GM06990 (cell line): ENCODE measurements around the gene METRN.

ENCODE experiments used
- DNase-seq: peaks from one replicate; pipeline ENCODE4 v3.0.0-alpha.2; 2011; ENCODE audit not compliant: insufficient read length; ENCODE audit errors: extremely low read depth
- H3K27me3 ChIP-seq: replicated peaks from 2 replicates; pipeline ENCODE4 v1.6.0; 2011; ENCODE audit warnings: low read length; ENCODE audit not compliant: control insufficient read depth, insufficient read depth
- H3K36me3 ChIP-seq: 2 replicates; pipeline ENCODE4 v1.5.1; 2011; ENCODE audit warnings: low read length; ENCODE audit not compliant: control insufficient read depth, insufficient read depth
- H3K4me3 ChIP-seq: replicated peaks from 2 replicates; pipeline ENCODE4 v1.5.1; 2011; ENCODE audit warnings: low read depth, mild to moderate bottlenecking, control low read depth, low read length
- TF ChIP-seq, protein P1 (sequence below): IDR thresholded peaks from 2 replicates; pipeline ENCODE4 v1.5.1; 2011; ENCODE audit warnings: low read length, control low read depth, mild to moderate bottlenecking, inconsistent platforms; ENCODE audit not compliant: insufficient read depth, poor library complexity, severe bottlenecking

The METRN gene

GRCh38 chr16:754656-755055 lies 39.7 kb downstream of the METRN start:
- Histone ChIP-seq H3K4me3 (no peak overlapping the region), H3K36me3 (no peaks in the 10 kb centered on the region), H3K27me3 (no peaks in the 10 kb centered on the region; the same call in 1 of the 2 replicates)
- TF ChIP-seq, protein P1, sequence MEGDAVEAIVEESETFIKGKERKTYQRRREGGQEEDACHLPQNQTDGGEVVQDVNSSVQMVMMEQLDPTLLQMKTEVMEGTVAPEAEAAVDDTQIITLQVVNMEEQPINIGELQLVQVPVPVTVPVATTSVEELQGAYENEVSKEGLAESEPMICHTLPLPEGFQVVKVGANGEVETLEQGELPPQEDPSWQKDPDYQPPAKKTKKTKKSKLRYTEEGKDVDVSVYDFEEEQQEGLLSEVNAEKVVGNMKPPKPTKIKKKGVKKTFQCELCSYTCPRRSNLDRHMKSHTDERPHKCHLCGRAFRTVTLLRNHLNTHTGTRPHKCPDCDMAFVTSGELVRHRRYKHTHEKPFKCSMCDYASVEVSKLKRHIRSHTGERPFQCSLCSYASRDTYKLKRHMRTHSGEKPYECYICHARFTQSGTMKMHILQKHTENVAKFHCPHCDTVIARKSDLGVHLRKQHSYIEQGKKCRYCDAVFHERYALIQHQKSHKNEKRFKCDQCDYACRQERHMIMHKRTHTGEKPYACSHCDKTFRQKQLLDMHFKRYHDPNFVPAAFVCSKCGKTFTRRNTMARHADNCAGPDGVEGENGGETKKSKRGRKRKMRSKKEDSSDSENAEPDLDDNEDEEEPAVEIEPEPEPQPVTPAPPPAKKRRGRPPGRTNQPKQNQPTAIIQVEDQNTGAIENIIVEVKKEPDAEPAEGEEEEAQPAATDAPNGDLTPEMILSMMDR, result no peak
- no peak for DNase-seq

DNA sequence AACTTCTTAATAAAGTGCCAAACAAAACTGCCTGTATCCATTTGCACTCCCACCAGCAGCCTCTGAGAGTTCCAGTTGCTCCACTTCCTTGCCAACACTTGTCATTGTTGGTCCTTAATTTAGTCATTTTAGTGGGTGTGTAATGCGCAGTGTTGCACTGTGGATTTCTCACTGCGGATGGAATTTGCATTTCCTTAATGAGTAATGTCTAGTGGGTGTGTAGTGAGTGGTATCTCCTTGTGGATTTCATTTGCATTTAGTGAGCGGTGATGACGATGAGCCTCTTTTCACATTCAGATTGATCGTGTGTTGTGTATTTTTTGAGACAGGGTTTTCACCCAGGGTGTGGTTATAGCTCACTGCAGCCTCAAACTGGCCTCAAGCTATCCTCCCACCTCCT lies 41.5 kb downstream of the METRN start:
- Histone ChIP-seq H3K27me3 (no peaks in the 10 kb centered on the region; the same call in 1 of the 2 replicates), H3K4me3 (no peak overlapping the region), H3K36me3 (no peaks in the 10 kb centered on the region)
- TF ChIP-seq, protein P1, result no peak
- DNase-seq, result no peak

DNA sequence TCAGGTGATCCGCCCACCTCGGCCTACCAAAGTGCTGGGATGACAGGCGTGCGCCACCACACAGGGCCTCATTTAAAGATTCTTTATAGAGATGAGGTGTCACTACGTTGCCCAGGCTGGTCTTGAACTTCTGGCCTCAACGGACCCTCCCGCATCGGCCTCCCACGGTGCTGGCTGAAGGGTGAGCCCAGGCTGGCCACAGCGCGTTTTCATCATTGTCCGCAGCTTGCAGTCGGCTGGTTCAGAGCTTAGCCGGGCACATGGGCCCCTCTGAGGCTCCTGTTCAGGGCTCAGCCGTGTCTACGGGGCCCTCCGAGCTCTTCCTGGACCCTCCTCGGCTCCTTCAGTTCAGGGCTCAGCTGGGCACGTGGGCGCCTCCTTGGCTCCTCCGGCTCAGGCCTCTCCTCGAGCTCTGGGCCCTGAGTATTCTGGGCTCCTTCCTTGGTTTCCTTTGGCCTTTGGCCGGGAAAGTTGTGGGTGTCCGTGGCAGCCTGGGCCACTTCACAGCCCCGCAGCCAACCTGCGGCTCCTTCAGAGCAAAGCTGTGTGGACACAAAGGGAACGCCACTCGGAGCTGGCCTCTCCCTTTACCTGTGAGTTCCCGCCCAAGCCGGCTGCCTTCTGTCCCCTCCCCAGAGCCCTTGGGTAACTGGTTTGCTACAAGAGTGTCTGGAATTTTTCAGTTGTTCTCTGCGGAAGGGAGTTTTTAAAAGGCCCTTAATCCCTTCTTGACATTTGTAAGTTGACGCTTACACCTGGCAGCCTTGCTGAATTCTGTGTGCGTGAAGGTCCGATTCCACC lies 44.4 kb downstream of the METRN start:
- no peaks in the 10 kb centered on the region for H3K36me3 ChIP-seq
- no peaks in the 10 kb centered on the region for H3K27me3 ChIP-seq
- no peak for DNase-seq
- H3K4me3 ChIP-seq, result no peak overlapping the region
- TF ChIP-seq, protein P1, result no peak

DNA sequence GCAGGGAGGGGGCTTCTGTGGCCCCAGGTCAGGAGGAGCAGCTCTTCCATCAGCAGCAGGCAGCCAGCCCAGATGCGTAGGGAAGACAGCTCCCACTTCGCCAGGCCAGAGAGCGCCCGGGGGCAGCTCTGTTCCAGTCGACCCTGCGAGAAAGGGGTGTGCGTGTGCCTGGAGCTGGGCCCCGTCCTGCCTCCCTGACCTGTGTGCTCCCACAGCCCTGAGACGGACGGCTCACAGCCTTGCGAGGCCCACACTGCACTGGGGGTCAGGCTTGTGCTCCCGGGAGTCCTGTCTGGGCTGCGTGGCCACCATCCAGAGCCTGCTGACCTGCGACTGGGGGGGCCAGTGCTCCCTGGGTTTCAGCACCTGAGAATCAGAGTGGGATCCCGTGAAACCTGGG lies 45.1 kb downstream of the METRN start:
- no peaks in the 10 kb centered on the region for H3K36me3 ChIP-seq

DNA sequence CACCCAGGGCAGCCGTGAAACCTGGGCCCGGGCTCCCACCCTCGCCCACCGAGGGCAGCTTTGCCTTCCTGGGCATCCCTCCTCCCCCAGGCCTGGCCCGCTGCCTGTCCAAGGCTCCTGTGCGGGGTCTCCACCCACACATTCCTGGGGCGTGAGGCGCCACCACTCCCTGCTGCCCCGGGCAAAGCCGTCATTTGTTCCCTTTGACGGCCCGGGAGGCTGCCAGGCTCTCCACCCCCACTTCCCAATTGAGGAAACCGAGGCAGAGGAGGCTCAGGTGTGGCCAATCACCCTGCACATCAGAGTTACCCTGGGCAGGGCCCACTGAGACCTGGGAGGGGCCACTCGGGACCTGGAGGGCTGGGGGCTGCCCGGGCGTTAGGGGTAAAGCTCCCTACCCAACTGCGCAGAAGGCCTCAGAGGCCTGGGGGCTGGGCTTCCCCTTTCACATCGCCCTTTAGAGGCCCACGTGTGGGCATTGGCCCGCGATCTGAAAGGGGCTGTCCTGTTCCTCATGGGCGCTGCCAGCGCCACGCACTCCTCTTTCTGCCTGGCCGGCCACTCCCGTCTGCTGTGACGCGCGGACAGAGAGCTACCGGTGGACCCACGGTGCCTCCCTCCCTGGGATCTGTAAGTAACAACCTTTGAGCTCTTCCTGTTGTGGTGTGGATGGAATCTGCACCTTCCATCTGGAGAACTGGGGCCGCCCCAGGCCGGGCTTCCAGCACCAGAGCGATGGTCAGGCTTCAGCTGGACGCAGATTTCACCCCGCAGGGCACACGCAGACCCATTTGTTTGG lies 45.8 kb downstream of the METRN start, which contains the start of gene MSLN:
MSLN (plus strand) TSS at position 190 of the 799 bp plus-strand sequence. CDS start 1,947 bp downstream, outside the sequence.
- no peak for DNase-seq
- Histone ChIP-seq H3K36me3 (no peaks in the 10 kb centered on the region), H3K4me3 (no peak within 1 kb of the TSS), H3K27me3 (no peaks in the 10 kb centered on the region)
- TF ChIP-seq, protein P1, result no peak

More for the DNA sequence above, 45.1 kb downstream of the METRN start:
- peak; percentile 9 for DNase-seq
- TF ChIP-seq, protein P1, result no peak
- H3K4me3 ChIP-seq, result no peak overlapping the region
- H3K27me3 ChIP-seq, result no peaks in the 10 kb centered on the region
